HG03196 (cell line): Measurements from ENCODE around the gene PSMB11.
"Not testable (repeated sequence)": the region's sequence is repeated elsewhere in the genome, so short reads cannot be mapped to it uniquely, and the experiment has no call there.

Source experiments
- ATAC-seq: cut with Tn5 transposase; IDR thresholded peaks from one replicate; pipeline ENCODE4 v1.9.1; 2021; ENCODE audit not compliant: unreplicated experiment

The PSMB11 gene, protein sequence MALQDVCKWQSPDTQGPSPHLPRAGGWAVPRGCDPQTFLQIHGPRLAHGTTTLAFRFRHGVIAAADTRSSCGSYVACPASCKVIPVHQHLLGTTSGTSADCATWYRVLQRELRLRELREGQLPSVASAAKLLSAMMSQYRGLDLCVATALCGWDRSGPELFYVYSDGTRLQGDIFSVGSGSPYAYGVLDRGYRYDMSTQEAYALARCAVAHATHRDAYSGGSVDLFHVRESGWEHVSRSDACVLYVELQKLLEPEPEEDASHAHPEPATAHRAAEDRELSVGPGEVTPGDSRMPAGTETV

GRCh38 chr14:23042162-23042965 lies at the start of gene PSMB11:
TSS of gene PSMB11 (plus strand) at chr14:23042212. CDS start at chr14:23042226, 14 bp downstream.
- ATAC-seq = no peak

DNA sequence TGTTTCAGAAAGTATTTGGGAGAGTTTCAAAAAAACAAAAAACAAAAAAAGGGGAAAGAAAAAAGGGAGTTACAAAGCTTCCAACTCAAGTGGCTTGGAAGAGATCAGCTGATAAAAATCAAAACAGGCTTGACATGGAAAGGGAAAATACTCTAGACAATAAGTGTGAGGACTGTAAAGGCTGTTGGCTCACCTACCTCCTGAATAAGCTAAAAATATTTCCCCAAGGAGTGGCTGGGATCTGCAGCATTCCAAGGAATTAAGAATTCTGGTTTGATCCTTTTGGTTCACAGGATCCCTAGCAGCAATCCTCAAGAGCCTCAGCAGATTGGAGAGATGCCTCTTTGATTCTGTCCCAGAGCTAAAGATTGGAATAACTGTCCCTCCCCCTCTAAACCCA lies 48.5 kb upstream of the PSMB11 start:
- ATAC-seq = no peak

DNA sequence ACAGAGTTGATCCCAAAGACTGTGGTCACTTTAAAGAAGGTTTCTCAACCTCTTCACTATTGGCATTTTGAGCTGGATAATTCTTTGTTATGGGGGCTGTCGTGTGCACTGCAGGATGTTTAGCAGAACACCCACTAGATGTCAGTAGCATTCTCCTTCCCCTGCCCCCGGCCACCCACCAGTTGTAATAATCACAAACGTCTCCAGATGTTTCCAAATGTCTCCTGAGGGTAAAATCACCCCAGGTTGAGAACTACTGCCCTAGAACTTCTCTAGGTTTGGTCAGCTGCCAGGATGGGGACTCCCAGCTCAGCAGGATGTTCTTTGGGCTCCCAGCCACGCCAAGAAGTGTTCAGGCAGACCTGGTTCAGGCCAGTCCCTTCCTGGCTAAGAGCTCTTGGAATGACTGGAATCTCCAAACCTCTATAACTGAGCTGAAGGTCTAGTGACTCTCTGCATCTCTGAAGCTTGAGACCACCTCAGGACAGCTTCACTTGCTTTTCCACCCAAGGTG lies 47.2 kb upstream of the PSMB11 start:
- no peak for ATAC-seq

DNA sequence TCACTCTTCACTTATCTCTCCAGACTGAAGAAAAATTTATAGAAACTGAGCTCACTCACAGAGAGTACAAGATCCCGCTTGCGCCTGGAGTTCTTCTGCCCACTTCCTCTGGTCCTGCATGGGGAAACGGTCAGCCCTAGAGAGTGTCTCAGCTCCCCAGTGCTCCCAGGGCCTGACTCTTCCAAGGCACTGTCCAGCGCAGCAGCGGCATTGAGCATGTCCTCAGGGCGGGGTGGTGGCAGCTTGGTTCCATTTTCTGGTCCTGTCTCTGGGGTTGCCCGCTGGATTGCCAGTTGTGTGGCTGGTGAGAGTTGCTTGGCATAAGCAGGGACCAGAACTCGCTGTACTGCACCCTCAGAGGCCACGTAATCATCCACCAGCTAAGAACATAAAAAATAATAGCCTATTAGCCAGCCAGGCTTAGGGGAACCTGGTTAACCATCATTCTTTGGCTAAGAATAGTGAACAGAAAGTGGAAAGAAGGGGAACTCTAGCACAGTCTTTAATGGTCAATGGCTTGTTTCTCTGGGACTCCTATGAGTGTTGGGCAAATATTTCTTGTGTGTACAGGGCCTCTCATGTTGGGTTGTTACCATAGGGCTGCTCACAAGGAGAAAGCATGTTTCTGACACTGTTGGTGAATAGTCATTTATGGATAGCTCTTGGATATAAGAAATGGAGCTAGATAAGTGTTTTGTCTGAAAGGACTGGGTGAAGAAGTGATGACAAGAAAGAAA lies 46.0 kb upstream of the PSMB11 start:
- ATAC-seq = no peak

DNA sequence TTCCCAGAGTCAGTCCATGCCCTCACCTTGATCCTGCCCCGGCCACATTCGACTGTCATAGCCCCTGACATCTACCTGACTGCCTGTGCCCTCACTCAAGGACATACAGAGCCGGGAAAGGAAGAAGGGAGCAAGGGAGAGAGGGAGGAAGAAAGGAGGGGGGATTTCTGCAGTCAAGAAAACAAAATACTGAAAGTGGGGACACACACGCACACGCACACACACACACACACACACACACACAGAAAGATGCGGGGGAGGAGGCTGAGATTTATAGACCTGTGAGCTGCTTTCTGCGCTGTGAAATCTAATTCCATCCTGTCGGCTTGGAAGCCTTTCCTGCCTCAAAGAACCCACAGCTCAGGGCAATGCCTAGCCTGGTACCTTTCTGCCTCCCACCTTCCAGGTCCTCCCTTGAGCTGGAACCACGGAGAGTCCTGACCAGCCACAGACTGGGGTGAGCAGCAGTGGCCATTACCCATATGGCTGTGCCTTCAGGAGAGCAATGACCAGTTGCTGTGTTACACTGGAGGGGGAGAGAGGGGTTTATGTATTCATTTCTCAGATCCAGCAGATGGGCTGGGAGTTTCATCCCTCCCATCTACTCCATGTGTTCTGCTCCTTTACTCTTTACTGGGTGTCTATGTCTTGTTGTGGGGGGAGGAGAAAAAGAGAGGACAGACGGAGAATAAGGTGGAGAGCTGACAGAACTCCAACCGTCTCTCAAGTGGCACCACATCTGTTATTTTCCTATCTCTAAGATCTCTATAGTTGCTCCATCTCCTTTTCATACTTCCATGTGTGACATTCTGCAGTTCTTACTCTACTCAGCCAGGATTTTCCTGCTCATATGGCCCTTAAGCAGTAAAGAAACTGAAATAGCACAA lies 45.0 kb upstream of the PSMB11 start:
- ATAC-seq = no peak

DNA sequence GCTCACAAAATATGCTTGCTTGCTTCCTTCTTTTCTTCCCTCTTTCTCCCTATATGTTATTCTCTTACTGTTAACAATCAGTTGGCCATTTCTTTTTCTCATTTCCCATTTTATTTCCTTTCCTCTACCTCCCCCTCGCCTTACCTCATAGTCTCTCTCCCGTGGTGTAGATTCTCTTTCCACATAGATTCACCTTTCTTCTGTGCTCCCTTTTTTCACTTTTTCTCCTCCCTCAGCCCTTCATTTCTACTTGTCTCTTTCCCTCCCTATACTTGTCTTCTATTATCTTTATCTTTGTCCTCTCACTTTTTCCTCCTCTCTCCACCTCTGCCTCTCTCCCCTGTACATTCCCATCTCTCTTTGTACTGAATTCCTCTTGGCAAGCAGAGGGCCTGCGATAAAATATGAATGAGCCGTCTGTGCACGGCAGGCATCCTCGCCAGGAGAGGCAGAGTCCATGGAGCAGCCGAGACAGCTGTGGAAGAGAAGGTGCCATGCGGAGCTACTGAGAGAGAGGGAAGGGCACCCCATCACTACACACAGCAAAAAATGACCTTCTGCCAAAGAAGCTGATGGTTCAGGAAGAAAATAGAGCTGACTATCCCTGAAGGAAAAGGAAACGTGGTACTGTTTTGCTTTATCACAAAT lies 44.2 kb upstream of the PSMB11 start:
- no peak for ATAC-seq

DNA sequence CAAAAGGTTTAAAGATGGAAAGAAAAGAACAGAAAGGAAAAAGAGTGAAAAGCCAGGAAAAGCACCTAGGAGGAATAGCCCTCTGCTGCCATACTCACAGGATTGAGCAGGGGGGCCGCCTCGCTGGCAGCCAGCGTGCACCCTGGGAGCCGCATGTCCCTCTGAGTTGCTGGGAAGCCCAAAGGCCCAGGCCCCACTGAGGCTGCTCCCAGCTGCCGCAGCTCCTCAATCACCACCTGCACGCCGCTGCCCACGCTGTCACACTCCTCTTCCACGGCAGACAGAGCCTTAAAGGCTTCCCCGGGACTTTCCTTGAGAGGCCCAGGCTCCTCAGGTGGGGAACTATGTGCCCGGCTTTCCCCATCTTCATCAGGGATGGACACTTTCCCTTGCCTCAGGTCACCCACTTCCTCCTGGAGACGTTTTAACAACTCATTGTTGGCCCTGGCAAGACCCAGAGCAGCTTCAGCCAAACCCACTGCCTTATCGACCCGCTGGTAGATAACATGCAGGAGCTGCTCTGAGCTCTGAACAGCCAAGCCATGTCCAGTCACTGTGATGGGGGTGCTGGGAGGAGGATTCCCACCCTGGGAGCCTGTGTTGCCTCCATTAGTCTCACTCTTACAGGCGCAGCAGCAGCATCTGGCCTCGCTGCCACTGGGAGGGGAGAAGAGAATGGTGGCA lies 43.5 kb upstream of the PSMB11 start:
- ATAC-seq = no peak

- ATAC-seq = no peak
Observed at GRCh38 chr14:23000860-23001259, 41.2 kb upstream of the PSMB11 start.

DNA sequence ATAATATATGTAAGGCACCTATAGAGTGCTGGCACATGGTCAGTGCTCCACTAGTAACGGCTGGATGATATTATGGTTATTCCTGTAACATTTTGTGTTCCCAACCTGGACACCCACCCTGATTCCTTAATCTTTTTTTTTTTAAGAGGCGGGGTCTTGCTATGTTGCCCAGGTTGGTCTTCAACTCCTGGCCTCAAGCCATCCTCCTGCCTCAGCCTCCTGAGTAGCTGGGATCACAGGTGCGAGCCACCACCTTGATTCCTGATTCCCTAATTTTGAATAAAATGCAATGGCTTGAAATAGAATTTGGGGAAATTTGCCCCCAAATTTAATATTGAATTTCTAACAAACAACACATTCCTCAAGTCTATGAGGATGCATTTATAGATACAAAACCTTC lies 39.4 kb upstream of the PSMB11 start:
- no peak for ATAC-seq

- not testable (repeated sequence) for ATAC-seq
Observed at GRCh38 chr14:23004274-23004673, 37.7 kb upstream of the PSMB11 start.

DNA sequence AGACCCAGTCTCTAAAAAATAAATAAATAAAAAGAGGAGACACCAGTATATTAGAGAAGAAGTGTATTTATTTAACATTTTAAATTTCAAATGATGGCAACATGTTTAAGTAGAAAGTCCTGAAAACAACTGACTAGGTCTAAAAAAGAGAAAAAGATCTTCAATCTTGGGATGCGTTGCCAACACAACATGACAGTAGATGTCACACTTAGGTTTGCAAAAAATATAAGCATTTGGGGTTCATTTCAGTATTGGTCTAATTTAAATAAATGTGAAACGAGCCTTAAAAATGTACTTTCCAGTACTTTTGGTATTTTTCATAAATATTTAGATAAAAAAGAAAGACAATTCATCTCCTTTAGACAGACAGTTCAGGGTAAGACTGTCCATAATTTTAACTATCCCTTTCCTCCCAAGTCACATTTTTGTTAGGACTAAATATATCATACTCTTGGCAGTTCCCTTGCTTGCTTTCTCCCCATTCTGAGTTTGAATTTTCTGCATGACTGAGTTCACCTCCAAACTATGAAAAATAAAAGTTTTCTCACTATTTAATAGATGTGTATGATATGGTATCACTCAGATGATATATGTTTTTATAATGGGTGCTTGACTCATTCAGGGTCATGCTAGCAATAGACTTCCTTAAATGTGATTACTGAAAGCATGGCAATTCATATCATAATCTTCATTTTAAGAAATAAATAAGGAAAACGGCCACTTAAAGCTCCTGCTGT lies 36.4 kb upstream of the PSMB11 start:
- no peak for ATAC-seq

DNA sequence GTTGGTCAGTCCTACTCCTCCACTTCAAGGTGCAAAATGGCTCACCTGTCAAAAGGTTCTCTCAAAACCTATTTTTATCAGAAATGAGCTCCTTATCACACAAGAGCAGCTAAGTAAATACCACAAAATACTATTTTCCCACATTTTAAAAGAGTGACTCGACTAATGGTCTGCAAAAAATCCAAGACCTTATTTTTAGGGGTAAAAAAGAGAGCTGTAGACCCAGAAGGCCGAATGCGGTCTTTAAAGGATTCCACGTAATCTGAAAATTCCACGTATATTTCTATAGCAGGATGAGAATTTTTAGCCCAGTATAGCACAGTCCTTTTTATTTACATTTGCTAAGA lies 35.9 kb upstream of the PSMB11 start:
- ATAC-seq = no peak

DNA sequence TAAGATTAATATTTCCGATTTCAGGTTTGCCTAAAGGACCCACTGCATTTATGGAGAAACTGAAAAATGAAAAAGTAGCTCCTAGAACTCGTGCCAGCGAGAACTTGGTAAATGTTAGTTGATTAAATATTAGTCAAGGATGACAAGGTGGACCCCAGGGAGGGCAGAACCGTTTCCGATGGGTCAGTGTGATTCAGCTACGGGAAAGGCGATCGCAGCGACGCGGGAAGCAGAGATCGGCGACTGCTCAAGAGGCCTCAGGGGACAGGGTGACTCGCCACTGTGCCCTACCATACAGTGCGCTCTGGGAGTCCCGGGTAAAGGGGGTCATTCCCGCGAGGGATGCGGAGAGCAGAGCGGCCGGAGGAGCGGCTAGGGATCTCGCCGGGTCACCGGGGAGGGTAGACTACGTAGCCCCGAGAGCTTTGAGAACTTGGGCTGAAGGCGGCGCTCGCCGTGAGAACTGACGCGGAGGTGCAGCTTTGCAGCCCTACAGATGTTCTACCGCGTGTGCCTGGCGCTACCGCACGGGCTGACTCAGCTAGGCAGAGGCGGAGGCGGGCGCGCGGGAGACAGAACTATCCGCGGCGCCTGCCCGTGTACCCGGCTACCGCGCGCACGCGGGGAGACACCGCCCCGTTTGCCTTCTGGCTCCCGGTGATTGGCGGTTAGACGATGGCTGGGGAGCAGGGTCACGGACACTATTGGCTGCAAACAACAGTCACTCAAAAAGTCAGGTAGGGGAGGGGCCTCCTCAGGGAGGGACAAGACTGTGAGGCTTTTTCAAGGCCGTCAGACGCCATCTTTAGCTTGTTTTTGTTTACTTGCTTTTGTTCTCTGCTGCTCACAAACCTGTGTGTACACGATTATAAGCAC lies 35.2 kb upstream of the PSMB11 start:
- ATAC-seq = peak; percentile 88

DNA sequence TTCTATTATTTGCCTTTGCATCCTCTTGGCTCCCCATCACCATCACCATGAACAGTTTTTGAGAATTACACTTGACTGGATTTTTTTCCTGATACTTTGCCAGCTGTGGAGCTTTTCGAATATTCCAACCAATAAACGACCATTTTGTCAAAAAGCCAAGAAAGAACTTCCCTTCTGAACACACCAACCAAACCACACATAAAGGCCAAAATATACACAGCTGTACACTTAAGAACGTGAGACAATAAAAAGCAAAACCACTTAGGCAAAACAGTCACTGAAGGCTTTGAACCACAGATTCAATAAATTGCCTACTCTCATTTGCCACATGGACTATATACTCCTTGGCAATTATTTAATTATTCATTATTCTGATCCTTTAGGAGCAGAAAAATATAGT lies 33.2 kb upstream of the PSMB11 start:
- no peak for ATAC-seq

- ATAC-seq = no peak
Observed at GRCh38 chr14:23009483-23009938, 32.5 kb upstream of the PSMB11 start.

- peak; percentile 36 for ATAC-seq
Observed at GRCh38 chr14:23009939-23010726, 31.9 kb upstream of the PSMB11 start, which contains the start of gene C14orf93. TSS of gene C14orf93 (minus strand) at chr14:23010143. CDS start at chr14:22999023, 11,120 bp downstream.
